RWPE2 (cell line): ENCODE data around the gene AMFR.

Source experiments
- ATAC-seq: fragments of 200-7000 bp; cut with Tn5 transposase; 3 replicates; pipeline ENCODE4 v1.9.1; 2021; ENCODE audit warnings: low read depth
- DNase-seq: peaks from one replicate; pipeline ENCODE4 v3.0.0-alpha.2; 2020; ENCODE audit warnings: low spot score
- H3K27ac ChIP-seq: fragments of 450-650 bp; 2 replicates; pipeline ENCODE4 v1.5.1; 2017; ENCODE audit warnings: mild to moderate bottlenecking; ENCODE audit not compliant: poor library complexity, severe bottlenecking
- H3K27me3 ChIP-seq: fragments of 250-450 bp; sonication (Bioruptor Pico); 2 replicates; pipeline ENCODE4 v1.5.1; 2021; ENCODE audit warnings: mild to moderate bottlenecking, moderate library complexity; ENCODE audit not compliant: insufficient read depth, poor library complexity, severe bottlenecking
- H3K36me3 ChIP-seq: fragments of 250-450 bp; sonication (Bioruptor Pico); 2 replicates; pipeline ENCODE4 v1.5.1; 2020; ENCODE audit warnings: low read depth, mild to moderate bottlenecking, moderate library complexity
- H3K4me1 ChIP-seq: fragments of 250-450 bp; sonication (Bioruptor Pico); 2 replicates; pipeline ENCODE4 v1.5.1; 2021; ENCODE audit warnings: mild to moderate bottlenecking, moderate library complexity; ENCODE audit not compliant: insufficient read depth, poor library complexity, severe bottlenecking
- H3K4me3 ChIP-seq: fragments of 250-450 bp; sonication (Bioruptor Pico); 2 replicates; pipeline ENCODE4 v1.5.1; 2021; ENCODE audit warnings: mild to moderate bottlenecking, moderate library complexity; ENCODE audit not compliant: severe bottlenecking
- H3K9me3 ChIP-seq: fragments of 250-450 bp; sonication (Bioruptor Pico); 2 replicates; pipeline ENCODE4 v1.5.1; 2021; ENCODE audit warnings: mild to moderate bottlenecking, moderate library complexity; ENCODE audit not compliant: severe bottlenecking
- CTCF ChIP-seq: fragments of 450-650 bp; IDR thresholded peaks from one replicate; pipeline ENCODE4 v1.5.1; 2017; ENCODE audit warnings: mild to moderate bottlenecking, moderate library complexity; ENCODE audit not compliant: poor library complexity, severe bottlenecking

AMFR gene

GRCh38 chr16:56337131-56337857, 88.1 kb downstream of the AMFR start:
- Histone ChIP-seq H3K36me3 (no peaks in the 10 kb centered on the region), H3K9me3 (no peaks in the 10 kb centered on the region), H3K27ac (no peak overlapping the region), H3K27me3 (no peaks in the 10 kb centered on the region), H3K4me1 (peaks cover 12% of the 10 kb centered on the region), H3K4me3 (no peak overlapping the region)
- no peak for TF ChIP-seq CTCF
- no peak for DNase-seq
- ATAC-seq: no peak

GRCh38 chr16:56336711-56337110, 88.6 kb downstream of the AMFR start:
- Histone ChIP-seq H3K27me3 (no peaks in the 10 kb centered on the region), H3K36me3 (no peaks in the 10 kb centered on the region), H3K27ac (no peak overlapping the region), H3K9me3 (no peaks in the 10 kb centered on the region), H3K4me3 (no peak overlapping the region), H3K4me1 (peaks cover 12% of the 10 kb centered on the region)
- no peak for ATAC-seq
- no peak for TF ChIP-seq CTCF
- DNase-seq: no peak

- H3K36me3 ChIP-seq: no peaks in the 10 kb centered on the region
- no peak for DNase-seq
- ATAC-seq: peak; percentile 19; the same call in 1 of the 3 replicates
- H3K27ac ChIP-seq: no peak overlapping the region
- TF ChIP-seq CTCF: no peak
- no peak overlapping the region for H3K4me3 ChIP-seq
- H3K9me3 ChIP-seq: no peaks in the 10 kb centered on the region
- H3K27me3 ChIP-seq: no peaks in the 10 kb centered on the region
- H3K4me1 ChIP-seq: peaks cover 12% of the 10 kb centered on the region
Measured at GRCh38 chr16:56336071-56336688, 89.2 kb downstream of the AMFR start.

GRCh38 chr16:56334761-56335160, 90.6 kb downstream of the AMFR start:
- Histone ChIP-seq H3K4me1 (peaks cover 20% of the 10 kb centered on the region), H3K27ac (no peak overlapping the region), H3K9me3 (no peaks in the 10 kb centered on the region), H3K4me3 (no peak overlapping the region), H3K27me3 (no peaks in the 10 kb centered on the region), H3K36me3 (no peaks in the 10 kb centered on the region)
- TF ChIP-seq CTCF: no peak
- DNase-seq (no peak), ATAC-seq (peak; percentile 53)
